Activated CD4-positive, alpha-beta T cell treated with anti-CD3 and anti-CD28 coated beads, Interleukin-2, amount 50 U/mL, for 24 hours (primary cell): ENCODE data around the gene KIAA1217.
"Not testable (repeated sequence)": the region's sequence is repeated elsewhere in the genome, so short reads cannot be mapped to it uniquely, and the experiment has no call there.

Experiments used
- DNase-seq, 2 donors: peaks; one replicate each; pipeline ENCODE4 v3.0.0-alpha.2; 2020; ENCODE audit warnings: low read depth in 1 of 2, low spot score in 1 of 2

Gene KIAA1217

DNA sequence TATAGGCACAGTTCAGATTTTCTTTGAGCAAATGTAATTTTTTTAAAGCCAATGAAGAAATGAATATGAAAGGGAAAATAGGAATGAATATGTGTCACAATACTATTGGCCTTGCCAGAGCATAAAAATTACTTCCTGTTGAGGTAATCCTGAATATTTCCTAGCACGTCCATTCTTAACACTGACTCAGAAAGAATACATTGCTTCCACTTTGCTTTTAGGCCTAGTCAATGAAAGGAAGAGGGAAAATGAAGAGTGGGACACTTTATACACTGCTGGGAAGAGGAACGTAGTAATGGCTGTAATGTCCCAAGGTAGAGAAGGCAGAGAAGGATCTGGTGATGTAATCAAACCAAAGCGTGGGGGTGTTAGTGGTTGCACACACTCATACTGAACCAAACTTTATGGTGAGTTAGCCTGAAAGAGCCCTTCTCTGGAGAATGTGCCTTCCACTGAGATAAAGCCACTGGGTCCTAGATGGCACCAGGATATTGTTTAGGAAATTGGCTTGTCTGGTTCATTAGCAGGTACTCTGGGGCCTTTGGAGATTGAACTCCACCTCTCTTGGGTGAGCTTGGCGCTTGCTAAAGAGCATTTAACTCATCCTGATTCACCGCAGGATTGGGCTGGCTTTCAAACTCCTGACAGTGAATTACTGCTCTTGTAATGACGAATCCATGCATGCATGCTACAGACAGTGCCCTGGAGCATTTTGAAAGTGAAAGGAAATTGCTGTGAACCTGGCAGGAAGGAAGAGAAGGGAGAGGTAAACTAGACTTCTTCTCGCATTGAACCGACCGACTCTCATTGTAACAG is 254.9 kb downstream of the KIAA1217 start:
- no peak for DNase-seq

DNA sequence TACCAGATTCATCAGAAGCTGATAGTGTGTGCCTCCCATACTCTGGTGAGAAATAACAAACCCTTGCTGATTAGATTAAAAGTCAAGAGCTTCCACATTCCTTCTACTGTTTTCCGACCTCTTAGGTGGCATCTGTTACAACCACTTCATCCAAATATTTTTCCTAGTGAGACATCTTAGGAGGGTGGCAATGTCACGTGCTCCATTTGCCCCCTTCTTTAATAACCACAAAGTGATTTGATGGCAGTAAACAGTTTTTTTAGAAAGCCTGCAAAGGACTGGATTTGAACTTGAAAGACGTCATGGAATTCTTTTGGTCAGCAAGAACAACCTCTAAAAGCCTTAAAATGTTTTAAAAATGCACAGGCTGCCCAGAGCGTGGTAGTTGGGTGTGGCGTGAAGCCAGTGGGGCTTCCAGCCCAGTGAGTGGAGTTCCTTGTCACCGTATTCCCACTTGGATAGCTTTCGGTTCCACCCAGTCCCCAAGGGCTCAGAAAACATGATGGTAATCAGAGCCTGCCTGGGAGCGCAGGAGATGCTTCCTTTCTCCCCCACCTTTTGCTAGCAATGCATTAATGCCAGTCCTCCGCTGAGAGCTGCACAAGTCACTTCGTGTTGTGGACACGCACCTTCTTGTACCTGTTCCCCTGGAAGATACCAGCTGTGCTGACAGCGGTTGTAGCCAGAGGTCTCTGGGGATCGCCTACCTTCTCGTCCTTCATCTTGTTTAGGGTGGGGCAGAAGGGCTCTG is 256.4 kb downstream of the KIAA1217 start:
- no peak for DNase-seq

DNA sequence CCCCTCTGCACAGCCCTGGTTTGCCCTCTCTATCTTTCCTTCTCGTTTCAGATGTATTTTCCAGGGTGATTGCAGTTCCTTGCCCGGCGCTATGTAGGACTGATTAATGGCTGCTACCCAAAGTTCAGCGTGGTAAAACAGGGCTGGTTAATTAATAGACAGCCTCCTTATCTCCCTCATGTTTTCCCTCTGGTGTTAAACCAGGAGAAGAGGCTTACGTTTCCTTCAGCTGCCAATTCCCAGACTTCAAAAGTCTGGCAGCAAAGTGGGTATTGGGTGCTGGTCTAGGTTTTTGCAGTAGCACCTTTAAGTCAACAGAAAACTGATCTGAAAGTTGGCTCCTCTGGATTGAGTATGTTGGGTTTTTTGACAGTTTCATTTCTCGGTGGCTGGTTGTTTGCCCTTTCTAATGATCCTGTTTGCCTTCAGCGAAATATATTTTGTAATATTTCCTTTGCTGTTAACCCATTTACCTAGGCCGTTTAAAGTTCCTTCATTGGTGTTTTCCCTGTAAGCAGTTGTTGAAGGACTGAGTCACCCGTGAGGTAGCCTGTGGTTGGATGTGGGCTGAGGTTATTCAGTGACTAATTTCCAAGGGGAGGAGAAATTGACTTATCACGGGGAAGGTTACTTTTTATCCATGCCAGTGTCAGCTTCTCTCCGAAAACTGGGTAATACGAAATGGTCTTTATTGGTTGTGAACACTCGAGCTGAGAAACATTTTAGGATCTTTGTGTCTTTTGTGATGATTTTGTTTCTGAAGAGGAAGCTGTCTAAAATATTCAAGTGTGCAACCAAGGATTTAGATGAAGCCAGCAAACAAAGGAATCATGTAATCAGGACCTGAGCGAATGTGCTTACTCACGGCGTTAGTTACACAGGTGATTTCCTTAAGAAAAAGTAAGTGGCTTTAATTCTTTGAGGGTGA is 257.2 kb downstream of the KIAA1217 start:
- DNase-seq: peak in 1 of 2 donors; percentile 33

DNA sequence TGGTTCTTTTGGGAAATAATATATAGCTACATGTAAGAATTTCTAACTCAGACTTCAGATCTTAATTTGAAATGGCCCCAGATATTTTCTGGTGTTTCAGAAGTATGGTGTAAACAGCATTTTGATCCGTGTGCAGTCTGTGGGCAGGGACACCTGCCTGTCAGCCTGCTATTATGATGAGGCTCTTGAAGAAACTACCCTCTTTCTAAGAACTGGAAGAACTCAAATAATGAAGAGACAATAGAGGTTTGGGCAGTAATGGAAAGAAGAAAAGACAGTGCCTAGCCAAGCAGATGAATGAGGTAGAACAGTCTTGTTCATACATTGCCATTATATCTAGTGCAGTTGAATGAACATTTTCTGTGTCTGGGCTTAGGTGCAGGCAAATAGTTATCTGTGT is 258.2 kb downstream of the KIAA1217 start:
- no peak for DNase-seq

DNA sequence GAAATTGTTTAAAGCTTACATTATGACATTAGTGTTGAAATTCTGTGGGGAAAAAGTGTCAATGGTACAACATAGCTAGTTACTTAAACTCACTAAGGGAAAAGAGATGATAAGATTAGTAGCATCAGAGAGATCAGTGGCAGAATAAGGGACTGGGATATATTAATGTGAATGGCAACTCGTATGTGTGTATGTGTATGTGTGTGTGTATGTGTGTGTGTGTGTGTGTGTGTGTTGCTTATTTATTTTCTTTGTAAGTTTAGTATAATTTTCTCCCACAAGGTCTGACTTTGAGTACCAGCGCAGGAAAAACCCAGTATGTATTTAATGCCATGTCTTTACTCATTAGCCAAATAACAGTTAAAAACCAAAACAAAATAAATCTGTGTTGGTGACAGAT is 258.7 kb downstream of the KIAA1217 start:
- DNase-seq: no peak

DNA sequence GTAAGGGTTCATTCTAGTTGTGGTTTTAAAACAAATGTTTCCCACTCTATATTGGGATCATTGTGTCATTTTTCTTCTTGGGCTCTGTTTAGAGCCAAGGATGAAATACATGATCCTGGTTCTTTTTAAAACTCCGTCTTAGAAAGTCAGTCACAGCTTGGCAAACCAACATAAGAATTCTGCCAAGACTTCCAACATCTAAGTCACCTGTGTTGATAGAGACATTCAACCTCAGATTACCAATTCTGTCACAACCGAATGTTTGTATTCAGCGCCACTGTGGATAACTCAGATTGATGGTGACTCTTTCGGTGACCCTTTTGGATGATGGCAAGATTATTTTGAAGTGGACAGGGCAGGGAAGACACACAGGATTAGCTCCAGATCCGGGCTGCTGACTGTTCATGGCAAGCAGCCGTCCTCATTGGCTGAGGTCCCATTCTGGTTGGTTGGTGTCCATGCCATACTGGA is 259.4 kb downstream of the KIAA1217 start:
- DNase-seq: no peak

DNA sequence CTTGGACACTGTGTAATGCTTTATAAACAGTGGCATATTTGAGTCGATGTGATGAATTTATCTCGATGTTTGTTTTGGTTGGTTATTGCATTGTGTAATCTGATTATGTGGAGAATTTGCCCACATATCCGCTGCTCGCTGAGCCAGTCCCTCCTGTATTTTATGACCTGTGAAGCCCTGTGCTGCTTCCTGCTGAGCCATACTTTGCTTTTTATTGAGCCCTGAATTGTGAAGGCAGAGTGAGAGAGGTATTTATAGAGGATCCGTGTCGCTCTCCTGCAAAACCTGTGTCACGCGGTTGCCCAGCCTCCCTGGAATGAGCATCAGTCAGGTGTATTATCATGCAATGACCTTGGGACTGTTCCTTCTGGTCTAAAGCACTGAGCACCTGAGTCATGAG is 261.1 kb downstream of the KIAA1217 start:
- no peak for DNase-seq

DNA sequence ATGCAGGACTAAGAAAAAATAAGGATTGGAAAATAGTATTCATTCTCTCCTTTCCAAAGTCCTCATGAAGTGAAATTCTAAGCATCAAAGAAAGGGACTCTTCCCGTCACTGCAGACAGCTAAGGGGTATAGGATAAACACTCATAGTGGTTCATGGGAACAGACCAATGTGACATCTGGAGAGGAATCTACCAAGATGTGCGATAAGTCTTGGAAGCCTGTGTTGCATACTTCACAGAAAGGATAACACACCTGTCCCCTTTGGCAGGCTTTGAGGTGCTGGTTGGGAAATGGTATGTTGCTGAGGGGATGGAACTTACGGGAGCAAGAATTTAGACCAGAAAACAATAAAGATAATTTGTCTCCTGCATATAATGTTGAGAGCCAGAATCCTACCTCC is 266.7 kb downstream of the KIAA1217 start:
- no peak for DNase-seq

DNA sequence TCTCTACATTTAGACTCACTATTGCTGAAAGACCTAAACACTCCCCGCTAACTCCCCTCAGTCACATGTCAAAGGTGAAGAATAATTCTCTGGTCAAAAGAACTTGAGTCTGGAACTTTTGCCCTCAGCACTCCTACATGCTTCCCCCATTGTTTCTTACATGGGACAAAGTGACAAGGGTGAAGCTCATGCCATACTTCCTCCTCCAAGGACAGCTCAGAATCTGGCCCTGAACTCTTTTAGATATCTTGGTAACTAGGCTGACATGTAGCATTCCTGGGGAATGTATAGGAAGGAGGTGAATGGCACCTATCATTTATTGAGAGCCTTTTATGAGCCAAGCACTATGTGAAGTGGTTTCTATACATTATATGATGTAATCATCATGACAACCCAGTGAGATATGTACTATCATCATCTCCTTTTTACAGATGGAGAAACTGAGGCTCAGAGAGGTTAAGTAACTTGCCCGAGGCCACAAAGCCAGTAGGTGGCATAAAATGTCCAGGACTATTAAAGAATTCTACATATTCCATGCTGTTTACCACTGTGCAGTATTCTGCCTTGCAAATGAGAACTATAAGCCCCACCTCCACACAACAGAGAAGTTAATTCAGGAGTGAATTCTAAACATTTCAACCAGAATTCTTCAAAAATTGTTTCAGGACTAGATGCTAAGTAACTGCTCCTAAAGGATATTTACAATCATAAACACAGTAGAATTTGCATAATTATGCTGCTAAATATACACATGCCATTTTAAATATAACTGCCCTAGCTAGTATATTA is 268.2 kb downstream of the KIAA1217 start:
- no peak for DNase-seq

DNA sequence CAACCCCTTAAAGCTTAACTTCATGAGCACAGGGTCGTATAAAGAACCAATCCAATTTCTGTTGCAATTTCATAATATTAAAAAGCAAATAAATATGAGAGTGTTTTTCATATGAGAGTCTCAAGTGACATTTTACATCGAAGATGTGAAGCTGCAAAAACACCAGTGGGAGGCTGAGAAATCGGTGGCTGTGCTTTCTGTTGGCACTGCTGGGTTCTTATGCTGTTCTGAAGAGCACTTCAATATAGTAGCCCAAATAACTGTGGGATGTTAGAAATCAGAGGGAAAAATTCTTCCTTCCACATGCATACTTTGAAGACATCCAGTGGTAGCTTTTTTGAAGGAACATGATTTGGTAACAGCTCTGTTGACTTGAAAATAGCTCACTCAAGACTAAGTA is 269.0 kb downstream of the KIAA1217 start:
- no peak for DNase-seq

DNA sequence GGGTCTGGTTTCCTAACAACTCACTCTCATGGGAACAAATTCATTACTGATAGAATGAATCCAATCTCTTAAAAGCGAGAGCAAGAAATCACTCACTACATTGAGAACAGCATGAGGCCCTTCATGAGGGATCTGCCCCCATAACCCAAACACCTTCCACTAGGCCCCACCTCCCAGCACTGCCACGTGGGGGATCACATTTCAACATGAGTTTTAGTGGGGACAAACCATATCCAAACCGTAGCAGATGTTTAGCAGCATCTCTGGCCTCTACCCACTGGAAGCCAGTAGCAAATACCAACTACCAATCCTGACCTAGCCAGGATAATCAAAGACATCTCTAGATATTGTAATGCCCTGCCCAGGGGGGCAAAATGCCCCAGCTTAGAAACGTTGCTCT is 270.9 kb downstream of the KIAA1217 start:
- DNase-seq: no peak

DNA sequence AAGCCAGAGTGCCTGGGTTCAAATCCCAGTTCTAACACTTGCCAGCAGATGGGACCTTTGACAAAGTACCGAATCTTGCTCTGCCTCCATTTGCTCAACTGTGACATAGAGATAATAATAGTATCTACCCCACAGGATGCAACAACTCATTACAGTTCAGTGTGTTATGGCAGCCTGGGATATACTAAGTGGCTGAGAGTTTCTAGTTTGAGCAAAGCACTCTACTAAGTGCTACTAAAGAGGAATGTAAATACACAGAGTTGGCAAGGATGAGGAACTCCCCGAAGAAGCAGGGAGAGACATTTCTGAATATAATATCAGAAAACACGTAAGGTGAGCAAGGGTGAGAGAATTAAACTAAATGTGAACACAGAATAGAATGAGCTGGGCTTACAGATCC is 271.5 kb downstream of the KIAA1217 start:
- DNase-seq: no peak

DNA sequence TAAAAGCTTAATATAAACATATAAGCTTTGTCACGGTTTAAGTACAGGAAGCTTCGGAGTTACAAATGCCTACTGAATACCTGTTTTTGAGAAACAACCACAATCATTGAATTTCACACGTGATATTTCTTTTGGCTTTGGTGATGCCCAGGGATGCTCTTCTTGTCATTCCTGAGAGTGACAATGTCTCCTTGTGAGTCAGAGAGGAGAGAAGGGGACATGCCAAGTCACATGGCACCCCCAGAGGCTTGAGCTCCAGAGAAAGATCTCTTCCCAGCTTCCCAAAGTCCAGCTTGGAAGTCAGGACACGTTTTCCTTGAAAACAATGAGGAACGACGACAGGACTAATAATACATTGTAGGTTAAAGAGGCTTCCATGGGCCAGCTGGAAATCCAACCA is 272.3 kb downstream of the KIAA1217 start:
- DNase-seq: no peak

DNA sequence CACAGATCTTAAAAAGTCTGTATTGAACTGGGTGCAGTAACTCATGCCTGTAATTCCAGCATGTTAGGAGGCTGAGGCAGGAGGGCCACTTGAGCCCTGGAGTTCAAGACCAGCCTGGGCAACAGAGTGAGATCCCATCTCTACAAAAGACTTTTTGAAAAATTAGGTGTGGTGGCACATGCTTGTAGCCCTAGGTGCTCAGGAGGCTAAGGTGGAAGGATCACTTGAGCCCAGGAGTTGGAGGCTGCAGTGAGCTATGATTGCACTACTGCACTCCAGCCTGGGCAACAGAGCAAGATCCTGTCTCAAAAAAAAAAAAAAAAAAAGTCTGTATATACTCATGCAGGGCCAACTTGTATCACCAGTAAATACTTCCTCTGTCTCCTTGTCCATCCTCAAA is 273.8 kb downstream of the KIAA1217 start:
- DNase-seq: not testable (repeated sequence)

DNA sequence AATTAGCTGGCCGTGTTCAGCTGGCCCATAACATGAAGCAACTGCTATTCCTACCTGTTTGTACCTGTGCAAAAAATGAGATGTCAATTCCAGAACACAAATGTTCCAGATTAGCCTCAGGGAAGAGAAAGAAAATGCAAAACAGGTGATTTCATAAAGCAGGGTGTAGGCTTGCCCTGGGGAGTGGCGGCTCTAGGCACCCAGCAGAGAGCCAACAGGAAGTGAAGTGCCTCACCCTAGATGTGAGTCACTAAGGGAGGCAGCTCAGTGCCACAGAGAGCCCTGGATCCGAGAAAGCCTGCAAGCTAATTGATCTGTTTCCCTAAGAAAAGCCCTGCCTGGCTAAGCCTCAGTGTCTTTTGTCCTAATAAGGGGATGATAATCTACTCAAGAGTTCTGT is 274.8 kb downstream of the KIAA1217 start:
- no peak for DNase-seq

DNA sequence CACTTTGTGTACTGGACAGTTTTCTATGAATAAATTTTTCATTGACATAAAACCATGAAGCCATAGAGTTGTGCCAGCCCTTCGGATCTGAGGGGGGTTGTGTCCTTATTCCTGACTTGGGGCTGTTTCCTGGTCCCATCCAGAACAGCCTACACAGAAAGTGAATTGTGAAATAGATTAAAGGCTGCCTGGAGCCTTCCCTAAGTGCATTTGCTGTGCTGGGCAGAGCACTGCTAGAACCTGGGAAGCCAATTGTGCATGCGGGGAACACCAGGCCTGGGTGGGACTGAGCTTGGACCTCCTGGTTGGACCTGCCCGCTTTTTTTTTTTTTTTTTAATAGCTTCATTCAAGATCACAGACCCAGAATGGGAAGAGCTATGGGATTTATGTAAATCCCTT is 275.8 kb downstream of the KIAA1217 start:
- no peak for DNase-seq

DNA sequence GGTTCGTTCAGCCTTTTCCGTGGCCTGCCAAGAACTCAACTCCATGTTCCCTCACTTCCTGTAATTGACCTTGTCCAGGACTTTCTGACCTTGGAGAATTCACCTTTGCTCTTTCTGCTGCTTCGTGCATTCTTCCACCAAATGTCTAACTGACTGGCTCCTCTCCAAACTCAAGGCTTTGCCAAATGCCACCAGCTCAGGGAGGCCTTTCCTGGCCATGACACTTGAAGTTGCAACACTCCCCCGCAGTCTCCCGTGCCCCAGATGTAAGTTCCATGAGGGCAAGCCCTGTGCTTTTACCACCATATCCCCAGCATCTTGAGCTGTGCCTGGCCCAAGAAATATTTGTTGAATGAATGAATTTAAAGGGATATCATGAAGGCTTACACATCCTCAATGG is 276.4 kb downstream of the KIAA1217 start:
- no peak for DNase-seq

DNA sequence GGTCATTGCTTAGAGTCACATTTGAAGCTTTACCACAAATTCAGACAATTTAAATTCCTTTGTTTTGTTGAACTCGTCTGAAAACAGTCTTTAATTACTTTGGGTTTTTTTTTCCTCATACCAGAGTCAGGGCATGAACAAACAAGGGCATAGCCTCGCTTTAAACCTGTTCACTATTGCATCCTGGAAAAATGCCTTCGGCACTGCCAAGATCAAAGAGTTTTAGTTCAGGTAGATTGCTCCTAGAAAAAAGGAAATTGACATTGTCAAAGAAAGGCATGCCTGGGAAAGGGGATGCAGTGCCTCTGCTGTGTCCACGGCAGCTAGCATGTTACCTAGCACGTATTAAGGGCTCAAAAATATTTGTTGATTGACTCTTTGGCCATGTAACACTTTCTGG is 279.7 kb downstream of the KIAA1217 start:
- no peak for DNase-seq

DNA sequence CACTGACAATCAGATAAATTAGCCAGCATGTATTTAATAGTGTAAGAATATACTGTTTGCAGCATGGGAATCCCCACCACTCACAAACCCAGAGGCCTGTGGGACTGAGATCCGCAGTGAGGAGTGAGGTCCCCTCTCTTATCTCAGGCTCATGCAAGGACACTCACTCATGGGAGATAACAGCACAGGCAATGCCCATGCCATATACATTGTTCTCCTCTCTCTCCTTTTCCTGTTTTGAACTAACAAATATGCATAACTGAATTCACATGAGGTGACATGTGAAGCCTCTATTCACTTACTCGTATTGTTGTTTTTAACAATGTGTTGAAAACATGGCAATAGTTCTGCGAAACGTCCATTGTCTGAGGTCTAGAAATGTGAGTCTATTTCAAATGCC is 284.2 kb downstream of the KIAA1217 start:
- no peak for DNase-seq

DNA sequence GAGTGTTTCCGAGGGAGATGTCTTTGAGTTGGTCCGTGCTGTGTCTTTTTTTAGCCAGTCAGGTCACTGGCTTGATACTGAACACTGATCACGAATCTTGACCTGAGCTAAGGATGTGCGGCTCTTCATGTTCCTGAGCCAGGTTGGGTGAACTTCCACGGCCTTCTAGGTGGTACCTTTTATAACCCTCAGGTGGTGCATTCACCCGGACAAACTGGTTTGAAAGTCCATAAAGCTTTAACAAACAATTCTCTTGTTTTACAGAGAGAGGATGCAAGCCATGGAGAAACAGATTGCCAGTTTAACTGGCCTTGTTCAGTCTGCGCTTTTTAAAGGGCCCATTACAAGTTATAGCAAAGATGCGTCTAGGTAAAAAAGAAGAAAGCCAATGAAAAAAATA is 285.3 kb downstream of the KIAA1217 start:
- DNase-seq: no peak

DNA sequence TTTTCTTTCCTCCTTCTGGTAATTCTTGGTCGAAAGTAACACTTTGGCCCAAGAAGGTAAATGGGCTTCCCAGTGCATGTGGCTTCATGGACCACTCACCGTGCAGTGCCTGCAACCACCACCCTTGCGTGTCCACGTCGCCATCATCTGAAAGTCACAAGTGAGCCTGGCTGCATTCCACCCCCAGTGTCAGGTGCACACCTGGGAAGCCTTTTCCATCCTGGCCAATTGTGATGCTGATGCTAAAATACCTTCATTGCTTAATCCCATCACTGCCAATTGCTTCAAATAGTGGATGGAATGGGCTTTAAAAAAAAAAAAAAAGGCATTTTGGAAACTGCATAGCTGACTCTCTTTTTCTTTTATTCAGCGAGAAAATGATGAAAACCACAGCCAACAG is 285.8 kb downstream of the KIAA1217 start:
- no peak for DNase-seq
